K562 (cell line): ENCODE measurements around the gene TIMP4. TPM values are rescaled to one million over a fixed set of nuclear protein-coding genes. Genes with fewer than 3 reads are reported as not detected.

Experiments
- ATAC-seq: fragments of 200-7000 bp; cut with Tn5 transposase; 3 replicates; pipeline ENCODE4 v1.9.1; 2020; ENCODE audit warnings: moderate library complexity
- BruUV-seq: library from RNA; stranded (reverse); fragments of 400-500 nt; replicated peaks from 2 replicates; lab custom pipeline; 2021; lab: Mats Ljungman, UMichigan
- CTCF ChIA-PET: fragments of 300-600 bp; formaldehyde crosslinking; extraction: SDS; loops from one replicate; lab custom pipeline; 2021; ENCODE audit warnings: low intra/inter-chr PET ratio; lab: Yijun Ruan, JAX
- POLR2A ChIA-PET: fragments of 300-600, 350-650 bp; sonication (Branson Sonifier 250); formaldehyde crosslinking; extraction: SDS; loops from one replicate; lab custom pipeline; 2021; ENCODE audit warnings: antibody characterized with exemption, inconsistent platforms; lab: Yijun Ruan, JAX
- DNase-seq, 4 experiments: peaks; one replicate each; pipeline versions ENCODE4 v3.0.0 to v3.0.0-alpha.2; 2011 to 2018; ENCODE audit warnings: low spot score in 3 of 4, mixed read lengths in 3 of 4; ENCODE audit errors: extremely low read depth in 1 of 4
- FAIRE-seq: peaks from 2 replicates; lab custom pipeline; 2011; peaks lifted over from hg19 to GRCh38; lab: Jason Lieb, UNC
- H2AFZ ChIP-seq: 2 replicates; pipeline ENCODE4 v1.6.0; 2011; ENCODE audit warnings: low read depth, low read length, control low read depth, inconsistent platforms
- H3K27ac ChIP-seq: fragments of 200-600 bp; 3 replicates; pipeline ENCODE4 v1.8.0; 2011; ENCODE audit warnings: low read depth, mild to moderate bottlenecking, control low read depth, inconsistent platforms, low read length, moderate library complexity, mixed read lengths; ENCODE audit errors: extremely low read depth
- H3K27me3 ChIP-seq, 2 experiments: fragments of 300-600 bp in 1 of 2; 2 replicates in 1 of 2; 3 replicates in 1 of 2; pipeline versions ENCODE4 v1.6.0 to v1.8.0; 2011; ENCODE audit warnings: inconsistent platforms in 2 of 2, low read length in 2 of 2, mild to moderate bottlenecking in 1 of 2, mixed read lengths in 1 of 2, moderate library complexity in 1 of 2; ENCODE audit not compliant: control insufficient read depth in 2 of 2, insufficient read depth in 2 of 2
- H3K36me3 ChIP-seq: fragments of 300-600 bp; 3 replicates; pipeline ENCODE4 v1.8.0; 2011; ENCODE audit warnings: mild to moderate bottlenecking, low read length, inconsistent platforms; ENCODE audit not compliant: control insufficient read depth, insufficient read depth
- H3K4me1 ChIP-seq, 2 experiments: fragments of 200-600 bp in 1 of 2; replicated peaks in 1 of 2; 2 replicates in 1 of 2; 3 replicates in 1 of 2; pipeline versions ENCODE4 v1.5.1 to v1.8.0; 2011; ENCODE audit warnings: inconsistent platforms in 2 of 2, low read length in 2 of 2, mild to moderate bottlenecking in 1 of 2, mixed read lengths in 1 of 2, moderate library complexity in 1 of 2; ENCODE audit not compliant: control insufficient read depth in 2 of 2, insufficient read depth in 2 of 2
- H3K4me2 ChIP-seq: 2 replicates; pipeline ENCODE4 v1.6.1; 2011; ENCODE audit warnings: low read length, control low read depth, inconsistent platforms, mixed read lengths; ENCODE audit not compliant: insufficient read depth
- H3K4me3 ChIP-seq: fragments of 200-600 bp; sonication (generic), shearing (Covaris generic); 2 replicates; pipeline ENCODE4 v1.5.1; 2016; ENCODE audit warnings: control low read depth, inconsistent platforms
- H3K79me2 ChIP-seq: fragments of 200-600 bp; 3 replicates; pipeline ENCODE4 v1.8.0; 2011; ENCODE audit warnings: low read length, inconsistent platforms; ENCODE audit not compliant: control insufficient read depth, insufficient read depth
- H3K9ac ChIP-seq, 2 experiments: 2 replicates each; pipeline versions ENCODE4 v1.6.0 to v1.6.1; 2011; ENCODE audit warnings: low read depth in 2 of 2, low read length in 2 of 2, control low read depth in 1 of 2, inconsistent platforms in 1 of 2, mild to moderate bottlenecking in 1 of 2, mixed read lengths in 1 of 2; ENCODE audit not compliant: insufficient read depth in 1 of 2
- H3K9me1 ChIP-seq: one replicate; pipeline ENCODE4 v1.6.0; 2011; ENCODE audit warnings: inconsistent platforms, mild to moderate bottlenecking, low read length, moderate library complexity; ENCODE audit not compliant: control insufficient read depth, insufficient read depth
- H3K9me3 ChIP-seq: replicated peaks from 2 replicates; pipeline ENCODE4 v1.5.1; 2011; ENCODE audit warnings: low read depth, low read length, inconsistent platforms; ENCODE audit not compliant: control insufficient read depth, insufficient read depth
- H4K20me1 ChIP-seq: replicated peaks from 2 replicates; pipeline ENCODE4 v1.6.1; 2011; ENCODE audit warnings: low read length, inconsistent platforms, mixed read lengths; ENCODE audit not compliant: control insufficient read depth, insufficient read depth
- ATF7 ChIP-seq: fragments of 450-650 bp; IDR thresholded peaks from 2 replicates; pipeline ENCODE4 v1.7.1; 2014; ENCODE audit warnings: mild to moderate bottlenecking, moderate library complexity
- GABPA ChIP-seq: fragments of 200-800 bp; sonication (Bioruptor generic); conservative IDR thresholded peaks from 2 replicates; pipeline ENCODE4 v1.6.1; 2016; ENCODE audit warnings: low read depth, missing genetic modification characterization, missing compliant biosample characterization
- MBD2 ChIP-seq: sonication (generic); IDR thresholded peaks from 2 replicates; pipeline ENCODE4 v1.6.1; 2016; ENCODE audit warnings: low read depth, borderline replicate concordance
- MEF2D ChIP-seq: conservative IDR thresholded peaks from 2 replicates; pipeline ENCODE4 v1.6.1; 2016; ENCODE audit warnings: low read depth, missing genetic modification characterization, missing compliant biosample characterization
- NR2C1 ChIP-seq, 2 experiments: fragments of 450-650 bp; IDR thresholded peaks; 2 replicates each; pipeline ENCODE4 v1.6.1; 2017; ENCODE audit warnings: mild to moderate bottlenecking in 2 of 2, antibody characterized with exemption in 1 of 2, inconsistent platforms in 1 of 2, missing compliant biosample characterization in 1 of 2, missing genetic modification characterization in 1 of 2
- NR2C2 ChIP-seq, 2 experiments: fragments of 200-800 bp in 1 of 2; sonication (Bioruptor generic) in 1 of 2; sonication (generic) in 1 of 2; formaldehyde crosslinking in 1 of 2; IDR thresholded peaks; 2 replicates each; pipeline versions ENCODE4 v1.6.1 to v1.8.0; 2016 to 2022; ENCODE audit warnings: mild to moderate bottlenecking in 1 of 2, missing compliant biosample characterization in 1 of 2, missing genetic modification characterization in 1 of 2, missing genetic modification reagents in 1 of 2
- ZNF175 ChIP-seq: fragments of 200-800 bp; sonication (Bioruptor generic); IDR thresholded peaks from 2 replicates; pipeline ENCODE4 v1.6.1; 2016; ENCODE audit warnings: low read depth, mild to moderate bottlenecking, missing genetic modification characterization, missing compliant biosample characterization
- ZNF583 ChIP-seq: fragments of 250-450 bp; sonication (Bioruptor Pico); IDR thresholded peaks from 2 replicates; pipeline ENCODE4 v1.4.0; 2020
- WGBS: fragments of 100-300 bp; shearing (Covaris generic); methylation state at CpG from one replicate; pipeline ENCODE4 v1.1.6; 2016; ENCODE audit warnings: low coverage, mixed read lengths; ENCODE audit not compliant: insufficient coverage; ENCODE audit errors: missing lambda C conversion rate; 5-methylcytosine and 5-hydroxymethylcytosine counted together
- in situ Hi-C: fragments of 300-500 bp; cut with MboI; formaldehyde crosslinking; loops from 4 replicates; pipeline ENCODE4 v1.15.0; 2018; ENCODE audit warnings: inconsistent platforms, mixed read lengths
- intact Hi-C: fragments of 100-400 bp; cut with micrococcal nuclease; formaldehyde crosslinking; loops from 2 replicates; pipeline ENCODE4 v1.14.2; 2022
- polyA plus RNA-seq, 8 experiments: library from polyadenylated mRNA; depleted of rRNA in 4 of 8; stranded (reverse) in 5 of 8; unstranded in 3 of 8; fragments of >200 nt; fragmentation: Nextera tagmentation in 2 of 8; fragmentation: Illumina TruSeq in 1 of 8; extraction: Ambion mirVana in 2 of 8; extraction: Trizol in 1 of 8; gene quantifications; 2 replicates each; pipeline versions ENCODE4 v1.2.1 to v1.2.3, GENCODE V29; 2011 to 2014; ENCODE audit warnings: inconsistent platforms in 1 of 8, missing spikeins in 1 of 8
- total RNA-seq, 7 experiments: library from RNA; depleted of rRNA in 6 of 7; stranded (reverse); fragments of >200 nt in 6 of 7; fragmentation: Illumina TruSeq in 2 of 7; extraction: Trizol in 2 of 7; gene quantifications; 2 replicates each; pipeline versions ENCODE4 v1.2.1 to v1.2.3, GENCODE V29; 2011 to 2021; ENCODE audit warnings: low replicate concordance in 1 of 7
- TF ChIP-seq, protein P1 (sequence below): fragments of 450-650 bp; IDR thresholded peaks from 2 replicates; pipeline ENCODE4 v1.6.1; 2018; ENCODE audit not compliant: partially characterized antibody

The TIMP4 gene
- total and polyA plus RNA-seq, 9 of the 15 experiments (the other 6 are each of a cell fraction or from before 2014, with no cell fraction given) = 0.03 to 0.07 TPM; not detected in 7

DNA sequence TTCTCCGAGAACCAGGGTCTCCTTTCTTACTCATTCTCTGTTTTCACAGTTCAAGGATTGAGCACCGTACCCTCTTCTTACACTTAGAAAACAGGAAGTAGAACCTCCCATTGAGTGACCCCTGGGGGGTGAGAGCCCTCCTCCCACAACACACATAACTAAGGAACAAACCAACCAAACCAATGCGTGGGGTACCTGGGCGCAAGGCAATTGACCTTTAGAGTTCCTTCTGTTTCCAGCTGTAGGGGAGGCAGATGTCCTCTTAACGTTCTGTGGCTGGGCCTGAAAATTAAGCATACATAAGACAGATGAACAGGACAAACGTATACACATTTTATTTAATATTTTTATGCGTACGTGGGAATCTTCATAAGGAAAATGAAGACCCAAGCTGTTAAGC, 33.5 kb upstream of the TIMP4 start:
- Histone ChIP-seq H3K9me1 (no peaks in the 10 kb centered on the region), H3K27me3 (peaks cover 0 to 23% of the 10 kb centered on the region in 2 experiments; a peak in 2 of 5 replicates), H3K4me3 (no peak overlapping the region), H3K9ac (no peak overlapping the region), H3K4me1 (peaks cover 3 to 42% of the 10 kb centered on the region in 2 experiments; a peak in 4 of 5 replicates), H2AFZ (no peak overlapping the region), H3K79me2 (no peaks in the 10 kb centered on the region), H3K27ac (no peak overlapping the region; the same call in 2 of the 3 replicates), H3K36me3 (no peaks in the 10 kb centered on the region), H3K9me3 (no peaks in the 10 kb centered on the region), H4K20me1 (no peaks in the 10 kb centered on the region), H3K4me2 (no peak overlapping the region)
- in situ Hi-C loops (no loop called here), intact Hi-C loops (no loop called here)
- BruUV-seq = no TSS peak
- ChIA-PET POLR2A (interaction anchor here (0.6 kb wide), 1 partner anchor 22 kb away, joined by 3 read pairs; no protein-coding TSS in a partner anchor), CTCF (no interaction called here)
- WGBS = 29% methylated on average over 8 of the region's 8 CpGs
- DNase-seq (no peak), FAIRE-seq (no peak), ATAC-seq (no peak)
- TF ChIP-seq MEF2D (tag) (no peak), ZNF175 (CRISPR knock-in tag) (peak; percentile 67; the same call in 1 of the 2 replicates), ZNF583 (CRISPR knock-in tag) (no peak), GABPA (tag) (peak; percentile 41; the same call in 1 of the 2 replicates), MBD2 (no peak), NR2C1 (IDR thresholded peaks at IDR 0.05) (no peak), NR2C1 (tag; IDR thresholded peaks at IDR 0.05) (peak; percentile 23; the same call in 1 of the 2 replicates), NR2C2 (CRISPR knock-in tag; IDR thresholded peaks at IDR 0.05) (no peak), NR2C2 (tag; IDR thresholded peaks at IDR 0.05) (0 out of 2 replicates have a peak, but pooled peaks have one; percentile 22), ATF7 (peak; percentile 65; the same call in 1 of the 2 replicates)
- TF ChIP-seq, protein P1, sequence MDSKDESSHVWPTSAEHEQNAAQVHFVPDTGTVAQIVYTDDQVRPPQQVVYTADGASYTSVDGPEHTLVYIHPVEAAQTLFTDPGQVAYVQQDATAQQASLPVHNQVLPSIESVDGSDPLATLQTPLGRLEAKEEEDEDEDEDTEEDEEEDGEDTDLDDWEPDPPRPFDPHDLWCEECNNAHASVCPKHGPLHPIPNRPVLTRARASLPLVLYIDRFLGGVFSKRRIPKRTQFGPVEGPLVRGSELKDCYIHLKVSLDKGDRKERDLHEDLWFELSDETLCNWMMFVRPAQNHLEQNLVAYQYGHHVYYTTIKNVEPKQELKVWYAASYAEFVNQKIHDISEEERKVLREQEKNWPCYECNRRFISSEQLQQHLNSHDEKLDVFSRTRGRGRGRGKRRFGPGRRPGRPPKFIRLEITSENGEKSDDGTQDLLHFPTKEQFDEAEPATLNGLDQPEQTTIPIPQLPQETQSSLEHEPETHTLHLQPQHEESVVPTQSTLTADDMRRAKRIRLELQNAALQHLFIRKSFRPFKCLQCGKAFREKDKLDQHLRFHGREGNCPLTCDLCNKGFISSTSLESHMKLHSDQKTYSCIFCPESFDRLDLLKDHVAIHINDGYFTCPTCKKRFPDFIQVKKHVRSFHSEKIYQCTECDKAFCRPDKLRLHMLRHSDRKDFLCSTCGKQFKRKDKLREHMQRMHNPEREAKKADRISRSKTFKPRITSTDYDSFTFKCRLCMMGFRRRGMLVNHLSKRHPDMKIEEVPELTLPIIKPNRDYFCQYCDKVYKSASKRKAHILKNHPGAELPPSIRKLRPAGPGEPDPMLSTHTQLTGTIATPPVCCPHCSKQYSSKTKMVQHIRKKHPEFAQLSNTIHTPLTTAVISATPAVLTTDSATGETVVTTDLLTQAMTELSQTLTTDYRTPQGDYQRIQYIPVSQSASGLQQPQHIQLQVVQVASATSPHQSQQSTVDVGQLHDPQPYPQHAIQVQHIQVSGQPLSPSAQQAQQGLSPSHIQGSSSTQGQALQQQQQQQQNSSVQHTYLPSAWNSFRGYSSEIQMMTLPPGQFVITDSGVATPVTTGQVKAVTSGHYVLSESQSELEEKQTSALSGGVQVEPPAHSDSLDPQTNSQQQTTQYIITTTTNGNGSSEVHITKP = peak; percentile 92
